ENCODE results near the gene DIO1. TPM values are rescaled to one million over a fixed set of nuclear protein-coding genes. Genes with fewer than 3 reads are reported as not detected.

Gene DIO1
- total RNA-seq, 4 donors from 2014 or later, result not detected

DNA sequence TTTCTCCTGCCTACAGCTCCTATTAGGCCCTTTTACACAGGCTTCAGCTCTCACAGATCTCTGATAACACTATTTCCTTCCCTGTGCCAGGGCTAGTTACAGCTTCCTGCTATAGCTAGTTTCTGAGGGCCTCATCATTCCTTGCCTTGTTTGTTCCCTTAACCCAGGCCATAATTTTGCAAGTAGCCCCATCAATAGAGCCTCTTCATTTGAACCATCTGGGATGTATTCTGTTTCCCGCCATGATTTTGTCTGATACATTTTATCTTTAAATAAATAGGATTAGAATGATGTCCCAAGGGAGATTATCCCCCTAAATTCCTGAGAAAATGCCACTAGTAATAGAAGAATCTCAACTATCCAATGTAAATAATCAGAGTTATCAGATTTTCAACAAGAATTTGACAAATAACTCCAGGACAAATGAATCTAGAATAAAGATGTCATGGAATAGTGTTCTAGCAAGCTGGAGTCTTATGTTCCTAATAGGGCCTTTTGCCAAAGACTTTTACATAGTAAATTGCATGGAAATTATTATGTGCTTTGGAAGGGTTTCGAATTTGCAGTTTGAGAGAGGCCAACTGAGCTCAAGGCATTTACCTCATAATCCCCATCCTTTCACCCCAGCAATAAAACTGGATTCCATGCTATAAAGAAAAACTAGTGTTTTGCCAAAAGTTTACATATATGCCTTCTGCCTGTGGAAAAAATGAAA is 35.4 kb downstream of the DIO1 start:
- Histone ChIP-seq H3K9me3 (peaks cover 4 to 7% of the 10 kb centered on the region in 2 donors), H3K4me1 (no peaks in the 10 kb centered on the region), H3K4me3 (no peak overlapping the region), H3K36me3 (peaks cover 0 to 13% (median 0%) of the 10 kb centered on the region in 4 donors), H3K27me3 (no peaks in the 10 kb centered on the region), H3K27ac (no peak overlapping the region)
- in situ Hi-C loops (cut with MboI; ENCODE audit: low pct_ligation_motif_present in 1 of 4, low pct_unique_long_range_greater_than_20kb in 1 of 4, low sequenced_read_pairs in 3 of 4) (loop anchor here in 1 of 4 donors (25.0 kb wide), 1 partner anchor 108 kb away; no protein-coding TSS in a partner anchor), intact Hi-C loops (cut with DNase I; ENCODE audit: low total_unique reads) (no loop called here)
- no peak for DNase-seq
- WGBS, 2 donors (ENCODE audit: low coverage in 1 of 2), result 84 to 100% methylated on average over 2 of the region's 2 CpGs
- TF ChIP-seq POLR2A (IDR thresholded peaks at IDR 0.05) (no peak), POLR2AphosphoS5 (IDR thresholded peaks at IDR 0.05) (no peak), EP300 (IDR thresholded peaks at IDR 0.05; ENCODE audit: low read depth) (no peak), CTCF (IDR thresholded peaks at IDR 0.05) (no peak)

DNA sequence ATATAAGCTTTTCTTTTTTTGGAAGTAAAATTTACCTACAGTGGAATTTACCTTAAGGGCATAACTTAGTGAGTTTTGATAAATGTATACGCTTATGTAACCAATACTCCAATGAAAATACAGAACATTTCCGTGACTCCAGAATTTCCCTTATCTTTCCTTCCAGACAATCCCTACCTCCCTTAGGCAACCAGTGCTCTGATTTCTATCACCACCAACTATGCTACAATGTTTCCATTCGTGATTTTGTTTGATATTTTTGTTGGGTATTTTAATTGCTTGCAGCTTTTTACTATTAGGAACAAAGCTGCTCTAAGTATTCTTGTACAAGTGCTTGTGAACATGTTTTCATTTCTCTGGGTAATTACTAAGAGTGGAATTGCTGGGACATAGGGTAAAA is 36.9 kb downstream of the DIO1 start:
- 95 to 100% methylated on average over 3 of the region's 3 CpGs for WGBS, 2 donors (ENCODE audit: low coverage in 1 of 2)
- Histone ChIP-seq H3K4me3 (no peak overlapping the region), H3K27me3 (no peaks in the 10 kb centered on the region), H3K27ac (no peak overlapping the region), H3K36me3 (peaks cover 0 to 10% (median 0%) of the 10 kb centered on the region in 4 donors), H3K9me3 (peaks cover 10% of the 10 kb centered on the region in 2 donors), H3K4me1 (no peaks in the 10 kb centered on the region)
- intact Hi-C loops (cut with DNase I; ENCODE audit: low total_unique reads) (no loop called here), in situ Hi-C loops (cut with MboI; ENCODE audit: low pct_ligation_motif_present in 1 of 4, low pct_unique_long_range_greater_than_20kb in 1 of 4, low sequenced_read_pairs in 3 of 4) (loop anchor here in 1 of 4 donors (25.0 kb wide), 1 partner anchor 106 kb away; no protein-coding TSS in a partner anchor)
- TF ChIP-seq CTCF (IDR thresholded peaks at IDR 0.05) (no peak), POLR2A (IDR thresholded peaks at IDR 0.05) (no peak), EP300 (IDR thresholded peaks at IDR 0.05; ENCODE audit: low read depth) (no peak), POLR2AphosphoS5 (IDR thresholded peaks at IDR 0.05) (no peak)
- no peak for DNase-seq

GRCh38 chr1:53931523-53931922 is 37.5 kb downstream of the DIO1 start:
- no peak overlapping the region for H3K27ac ChIP-seq
- WGBS, 2 donors (ENCODE audit: low coverage in 1 of 2), result 85 to 93% methylated on average over 2 of the region's 2 CpGs
- peaks cover 10% of the 10 kb centered on the region in 2 donors for H3K9me3 ChIP-seq
- no peak for TF ChIP-seq POLR2A (IDR thresholded peaks at IDR 0.05)
- TF ChIP-seq EP300 (IDR thresholded peaks at IDR 0.05; ENCODE audit: low read depth), result no peak
- TF ChIP-seq POLR2AphosphoS5 (IDR thresholded peaks at IDR 0.05), result no peak
- no peak for TF ChIP-seq CTCF (IDR thresholded peaks at IDR 0.05)
- no peak for DNase-seq
- H3K27me3 ChIP-seq, result no peaks in the 10 kb centered on the region
- intact Hi-C loops (cut with DNase I; ENCODE audit: low total_unique reads), result no loop called here
- no peaks in the 10 kb centered on the region for H3K4me1 ChIP-seq
- in situ Hi-C loops (cut with MboI; ENCODE audit: low pct_ligation_motif_present in 1 of 4, low pct_unique_long_range_greater_than_20kb in 1 of 4, low sequenced_read_pairs in 3 of 4), result loop anchor here in 1 of 4 donors (25.0 kb wide), 1 partner anchor 106 kb away; no protein-coding TSS in a partner anchor
- peaks cover 0 to 10% (median 0%) of the 10 kb centered on the region in 4 donors for H3K36me3 ChIP-seq
- no peak overlapping the region for H3K4me3 ChIP-seq

GRCh38 chr1:53934170-53934765 is 40.3 kb downstream of the DIO1 start:
- intact Hi-C loops (cut with DNase I; ENCODE audit: low total_unique reads) (loop anchor here (2.0 kb wide), 1 partner anchor 67 kb away; no protein-coding TSS in a partner anchor), in situ Hi-C loops (cut with MboI; ENCODE audit: low pct_ligation_motif_present in 1 of 4, low pct_unique_long_range_greater_than_20kb in 1 of 4, low sequenced_read_pairs in 3 of 4) (loop anchor here in 1 of 4 donors (25.0 kb wide), 1 partner anchor 103 kb away; no protein-coding TSS in a partner anchor)
- Histone ChIP-seq H3K27me3 (no peaks in the 10 kb centered on the region), H3K9me3 (peaks cover 10% of the 10 kb centered on the region in 2 donors), H3K27ac (no peak overlapping the region), H3K4me1 (no peaks in the 10 kb centered on the region), H3K36me3 (peaks cover 0 to 6% (median 0%) of the 10 kb centered on the region in 4 donors), H3K4me3 (no peak overlapping the region)
- TF ChIP-seq POLR2AphosphoS5 (IDR thresholded peaks at IDR 0.05) (no peak), POLR2A (IDR thresholded peaks at IDR 0.05) (no peak), EP300 (IDR thresholded peaks at IDR 0.05; ENCODE audit: low read depth) (no peak), CTCF (IDR thresholded peaks at IDR 0.05) (no peak)
- no peak for DNase-seq
- WGBS, 2 donors (ENCODE audit: low coverage in 1 of 2), result 100% methylated on average over 1 of the region's 1 CpG

Data from transverse colon (tissue), 4 donors.